DOHH2 (cell line): ENCODE results near the gene FGF10.

Experiments
- H3F3A ChIP-seq: fragments of 200-600 bp; sonication (generic), shearing (Covaris generic); 2 replicates; pipeline ENCODE4 v1.6.0; 2016; ENCODE audit warnings: antibody characterized with exemption, mild to moderate bottlenecking; ENCODE audit not compliant: control insufficient read depth, insufficient read depth
- H3K27ac ChIP-seq: fragments of 200-600 bp; sonication (generic); 2 replicates; pipeline ENCODE4 v1.5.1; 2014; ENCODE audit warnings: low read depth, mild to moderate bottlenecking, low read length, moderate library complexity
- H3K27me3 ChIP-seq: fragments of 200-600 bp; sonication (generic); 2 replicates; pipeline ENCODE4 v1.6.1; 2014; ENCODE audit warnings: mild to moderate bottlenecking, low read length, mixed read lengths; ENCODE audit not compliant: control insufficient read depth
- H3K36me3 ChIP-seq: fragments of 200-600 bp; sonication (generic); 2 replicates; pipeline ENCODE4 v1.6.1; 2014; ENCODE audit warnings: mild to moderate bottlenecking, low read length, moderate library complexity, mixed read lengths; ENCODE audit not compliant: control insufficient read depth
- H3K4me1 ChIP-seq: fragments of 200-600 bp; sonication (generic); 2 replicates; pipeline ENCODE4 v1.6.1; 2014; ENCODE audit warnings: mild to moderate bottlenecking, low read length, mixed read lengths; ENCODE audit not compliant: control insufficient read depth
- H3K4me2 ChIP-seq: fragments of 200-600 bp; sonication (generic); 2 replicates; pipeline ENCODE4 v1.6.0; 2014; ENCODE audit warnings: mild to moderate bottlenecking, low read length, moderate library complexity
- H3K4me3 ChIP-seq: fragments of 200-600 bp; sonication (generic); 2 replicates; pipeline ENCODE4 v1.5.1; 2014; ENCODE audit warnings: mild to moderate bottlenecking, low read length, mixed read lengths
- H3K79me2 ChIP-seq: fragments of 200-600 bp; sonication (generic); 2 replicates; pipeline ENCODE4 v1.6.1; 2014; ENCODE audit warnings: mild to moderate bottlenecking, low read length, mixed read lengths; ENCODE audit not compliant: control insufficient read depth
- H3K9me2 ChIP-seq: fragments of 200-600 bp; sonication (generic); replicated peaks from 2 replicates; pipeline ENCODE4 v1.6.1; 2014; ENCODE audit warnings: mild to moderate bottlenecking, low read length, mixed read lengths; ENCODE audit not compliant: control insufficient read depth
- H3K9me3 ChIP-seq: fragments of 200-600 bp; sonication (generic); 2 replicates; pipeline ENCODE4 v1.6.1; 2014; ENCODE audit warnings: antibody characterized with exemption, low read length, mixed read lengths; ENCODE audit not compliant: control insufficient read depth, insufficient read depth
- H4K20me1 ChIP-seq: fragments of 200-600 bp; sonication (generic); 2 replicates; pipeline ENCODE4 v1.6.0; 2014; ENCODE audit warnings: low read depth, mild to moderate bottlenecking, antibody characterized with exemption, low read length, moderate library complexity; ENCODE audit not compliant: control insufficient read depth, insufficient read depth
- EZH2phosphoT487 ChIP-seq: fragments of 200-600 bp; sonication (generic); IDR thresholded peaks from 2 replicates; pipeline ENCODE4 v1.6.1; 2017; ENCODE audit warnings: borderline replicate concordance, mild to moderate bottlenecking, antibody characterized with exemption, low read length, moderate library complexity, mixed read lengths
- TF ChIP-seq, protein P1 (sequence below): fragments of 200-600 bp; sonication (generic); IDR thresholded peaks from one replicate; pipeline ENCODE4 v1.5.1; 2014; ENCODE audit warnings: antibody characterized with exemption, mild to moderate bottlenecking, low read depth, low read length; ENCODE audit not compliant: poor library complexity, severe bottlenecking

FGF10 gene

DNA sequence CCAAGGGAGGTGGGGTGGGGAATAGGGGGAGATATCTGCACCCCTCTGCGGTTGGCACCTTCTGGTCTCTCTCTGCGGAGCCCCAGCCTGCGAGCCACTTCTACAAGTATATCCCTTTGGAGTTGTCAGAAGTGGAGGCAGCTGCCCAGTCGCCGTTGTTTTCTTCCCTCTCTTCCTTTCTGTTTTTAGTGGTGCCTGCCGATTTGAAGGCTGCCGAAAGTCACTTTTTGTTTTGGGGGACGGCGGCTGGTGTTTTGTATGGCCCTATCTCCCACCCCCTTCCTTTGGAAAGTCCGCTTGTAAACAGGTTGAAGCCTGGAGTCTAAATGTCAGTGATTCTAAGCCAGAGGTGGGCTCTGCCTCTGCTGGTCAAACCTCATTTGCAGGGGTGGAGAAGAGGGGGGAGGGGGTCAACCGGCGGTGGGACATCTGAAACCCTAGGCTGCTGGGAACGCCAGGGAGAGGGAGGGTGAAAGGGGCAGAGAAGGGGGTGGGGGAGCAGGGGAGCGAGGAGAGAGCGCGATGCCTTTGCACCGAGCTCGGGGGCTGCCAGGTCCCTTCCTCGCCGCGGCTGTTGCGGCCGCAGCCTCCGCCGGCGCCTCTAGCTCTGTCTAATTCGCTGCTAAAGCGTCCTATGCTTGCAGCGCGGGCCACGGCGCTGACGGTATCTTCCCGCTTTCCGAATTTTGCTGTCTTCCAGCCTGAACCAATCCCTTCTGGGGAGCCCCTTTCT is at the start of gene FGF10:
FGF10 (minus strand) TSS at position 331 of the 733 bp plus-strand sequence. CDS start 738 bp downstream, outside the sequence.
- Histone ChIP-seq H3K4me3 (no peak within 1 kb of the TSS), H3K79me2 (no peaks in the 10 kb centered on the region), H3K9me3 (no peaks in the 10 kb centered on the region; the same call in 1 of the 2 replicates), H3K9me2 (no peaks in the 10 kb centered on the region), H3K4me2 (no peak within 1 kb of the TSS), H3K4me1 (no peaks in the 10 kb centered on the region), H3K36me3 (no peaks in the 10 kb centered on the region), H3K27me3 (peaks cover 21% of the 10 kb centered on the region), H3K27ac (no peak within 1 kb of the TSS), H4K20me1 (no peaks in the 10 kb centered on the region), H3F3A (no peaks in the 10 kb centered on the region)
- TF ChIP-seq, protein P1, sequence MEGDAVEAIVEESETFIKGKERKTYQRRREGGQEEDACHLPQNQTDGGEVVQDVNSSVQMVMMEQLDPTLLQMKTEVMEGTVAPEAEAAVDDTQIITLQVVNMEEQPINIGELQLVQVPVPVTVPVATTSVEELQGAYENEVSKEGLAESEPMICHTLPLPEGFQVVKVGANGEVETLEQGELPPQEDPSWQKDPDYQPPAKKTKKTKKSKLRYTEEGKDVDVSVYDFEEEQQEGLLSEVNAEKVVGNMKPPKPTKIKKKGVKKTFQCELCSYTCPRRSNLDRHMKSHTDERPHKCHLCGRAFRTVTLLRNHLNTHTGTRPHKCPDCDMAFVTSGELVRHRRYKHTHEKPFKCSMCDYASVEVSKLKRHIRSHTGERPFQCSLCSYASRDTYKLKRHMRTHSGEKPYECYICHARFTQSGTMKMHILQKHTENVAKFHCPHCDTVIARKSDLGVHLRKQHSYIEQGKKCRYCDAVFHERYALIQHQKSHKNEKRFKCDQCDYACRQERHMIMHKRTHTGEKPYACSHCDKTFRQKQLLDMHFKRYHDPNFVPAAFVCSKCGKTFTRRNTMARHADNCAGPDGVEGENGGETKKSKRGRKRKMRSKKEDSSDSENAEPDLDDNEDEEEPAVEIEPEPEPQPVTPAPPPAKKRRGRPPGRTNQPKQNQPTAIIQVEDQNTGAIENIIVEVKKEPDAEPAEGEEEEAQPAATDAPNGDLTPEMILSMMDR, result no peak
- TF ChIP-seq EZH2phosphoT487, result no peak

DNA sequence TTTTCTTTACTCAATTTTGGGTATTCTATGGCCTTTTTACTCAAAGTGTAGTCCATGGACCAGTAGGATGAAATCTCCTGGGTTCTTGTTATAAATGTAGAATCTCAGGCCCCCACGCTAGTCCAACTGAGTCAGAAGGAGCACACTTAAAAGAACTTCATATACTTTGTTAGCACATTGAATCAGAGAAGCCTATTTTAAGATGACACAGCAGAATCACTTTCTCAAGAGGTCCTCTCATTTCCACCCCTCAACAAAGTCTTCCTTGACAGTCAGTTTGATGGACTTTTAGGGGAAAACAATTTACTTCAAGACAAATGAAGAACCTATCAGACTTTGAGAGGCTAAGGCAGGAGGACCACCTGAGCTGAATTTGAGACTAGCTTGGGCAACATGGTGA is 37.7 kb upstream of the FGF10 start:
- H4K20me1 ChIP-seq, result no peaks in the 10 kb centered on the region
- H3K4me3 ChIP-seq, result no peak overlapping the region
- H3K27me3 ChIP-seq, result no peaks in the 10 kb centered on the region
- H3K27ac ChIP-seq, result no peak overlapping the region
- no peaks in the 10 kb centered on the region for H3F3A ChIP-seq
- H3K4me1 ChIP-seq, result no peaks in the 10 kb centered on the region
- H3K79me2 ChIP-seq, result no peaks in the 10 kb centered on the region
- H3K36me3 ChIP-seq, result no peaks in the 10 kb centered on the region
- H3K4me2 ChIP-seq, result no peak overlapping the region
- TF ChIP-seq EZH2phosphoT487, result no peak
- TF ChIP-seq, protein P1, result no peak
- H3K9me2 ChIP-seq, result no peaks in the 10 kb centered on the region
- no peaks in the 10 kb centered on the region for H3K9me3 ChIP-seq

DNA sequence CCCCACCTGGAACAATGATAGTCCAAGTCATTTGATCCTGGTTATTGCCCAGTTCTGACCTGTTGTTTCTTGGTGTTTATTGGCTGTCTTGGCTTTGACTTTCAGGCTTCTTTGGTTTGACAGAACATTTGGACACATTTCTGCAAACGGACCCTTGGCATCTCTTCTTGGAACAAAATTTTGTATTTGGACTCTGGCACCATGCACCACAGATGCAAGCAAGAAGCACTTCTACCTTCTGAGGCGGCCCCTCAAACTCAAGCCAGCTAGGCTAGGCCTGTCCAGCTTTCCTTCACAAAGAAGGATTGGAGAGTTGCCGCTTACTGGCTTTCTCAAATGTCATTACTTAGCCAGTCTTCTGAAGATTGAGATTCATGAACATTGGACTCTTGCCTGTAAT is 23.1 kb upstream of the FGF10 start:
- Histone ChIP-seq H3K36me3 (no peaks in the 10 kb centered on the region), H3K4me3 (no peak overlapping the region), H4K20me1 (no peaks in the 10 kb centered on the region), H3K27ac (no peak overlapping the region), H3K9me2 (no peaks in the 10 kb centered on the region), H3K4me1 (no peaks in the 10 kb centered on the region), H3K79me2 (no peaks in the 10 kb centered on the region), H3K9me3 (no peaks in the 10 kb centered on the region), H3K4me2 (no peak overlapping the region), H3K27me3 (no peaks in the 10 kb centered on the region), H3F3A (no peaks in the 10 kb centered on the region)
- TF ChIP-seq, protein P1, result no peak
- no peak for TF ChIP-seq EZH2phosphoT487
